Uterus (tissue), 4 donors: Measurements from ENCODE around the gene AFDN. TPM values are rescaled to one million over a fixed set of nuclear protein-coding genes. Genes with fewer than 3 reads are reported as not detected.

Source experiments
- DNase-seq, 2 donors: peaks; one replicate each; pipeline ENCODE4 v3.0.0-alpha.2; 2019 to 2020
- H3K27ac ChIP-seq, 2 donors: fragments of 200-600 bp; sonication (generic); 1 replicate in 1 of 2; 2 replicates in 1 of 2; pipeline ENCODE4 v1.5.1; 2016 to 2018
- H3K27me3 ChIP-seq, 2 donors: fragments of 200-600 bp; sonication (generic); one replicate each; pipeline ENCODE4 v1.5.1; 2018 to 2019; ENCODE audit warnings: control low read depth in 1 of 2
- H3K36me3 ChIP-seq, 2 donors: fragments of 200-600 bp; sonication (generic); one replicate each; pipeline ENCODE4 v1.5.1; 2019; ENCODE audit warnings: control low read depth in 1 of 2
- H3K4me1 ChIP-seq, 2 donors: fragments of 200-600 bp; sonication (generic); one replicate each; pipeline ENCODE4 v1.5.1; 2018 to 2019; ENCODE audit warnings: control low read depth in 1 of 2
- H3K4me3 ChIP-seq, 2 donors: fragments of 200-600 bp; sonication (generic); 1 replicate in 1 of 2; 2 replicates in 1 of 2; pipeline ENCODE4 v1.5.1; 2018 to 2019; ENCODE audit warnings: mild to moderate bottlenecking in 1 of 2
- H3K9me3 ChIP-seq, 2 donors: fragments of 200-600 bp; sonication (generic); one replicate each; pipeline ENCODE4 v1.5.1; 2019; ENCODE audit warnings: control low read depth in 1 of 2
- POLR2A ChIP-seq, 2 donors: fragments of 450-650 bp; IDR thresholded peaks; one replicate each; pipeline ENCODE4 v1.6.1; 2016; ENCODE audit warnings: antibody characterized with exemption in 2 of 2, mild to moderate bottlenecking in 1 of 2, moderate library complexity in 1 of 2
- intact Hi-C: fragments of 100-400 bp; cut with DNase I; formaldehyde crosslinking; loops from one replicate; pipeline ENCODE4 v1.15.1; 2023; ENCODE audit warnings: low total_unique reads
- total RNA-seq, 4 donors: library from RNA; depleted of rRNA in 3 of 4; stranded (reverse); fragments of >200 nt in 3 of 4; gene quantifications; one replicate each; pipeline versions ENCODE4 v1.1.0 to v1.2.4, GENCODE V29; 2014 to 2023
- TF ChIP-seq, protein P1 (sequence below), 4 experiments: fragments of 200-600 bp in 2 of 4; fragments of 450-650 bp in 2 of 4; sonication (generic) in 2 of 4; IDR thresholded peaks; one replicate each; pipeline ENCODE4 v1.5.1; 2016 to 2019; ENCODE audit warnings: antibody characterized with exemption in 4 of 4, mild to moderate bottlenecking in 2 of 4, moderate library complexity in 1 of 4
- donor health status: DM: yes; HTN: yes; CAD: no.

AFDN gene
- total RNA-seq, 4 donors from 2014 or later = 64.6 to 210 (median 120) TPM

DNA sequence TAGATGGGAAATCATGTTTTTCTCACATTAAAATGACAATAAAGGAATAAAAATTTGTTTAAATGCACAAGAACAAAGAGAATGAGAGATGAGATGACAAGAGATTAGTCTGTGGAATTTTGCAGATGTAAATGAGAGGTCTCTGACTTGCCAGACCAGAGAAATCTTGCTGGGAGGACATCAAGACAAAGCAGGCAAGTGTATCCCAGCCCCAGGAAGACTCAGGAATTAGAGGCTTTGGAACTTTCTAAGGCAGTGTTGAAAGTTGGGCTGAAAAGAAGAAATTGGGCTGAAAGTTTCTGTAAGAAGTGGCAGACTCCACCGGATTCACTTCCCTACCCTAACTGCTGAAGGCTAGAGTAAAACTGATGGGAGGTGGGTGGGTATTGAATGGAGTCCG, 54.6 kb downstream of the AFDN start:
- intact Hi-C loops = no loop called here
- TF ChIP-seq POLR2A (IDR thresholded peaks at IDR 0.05) = no peak

DNA sequence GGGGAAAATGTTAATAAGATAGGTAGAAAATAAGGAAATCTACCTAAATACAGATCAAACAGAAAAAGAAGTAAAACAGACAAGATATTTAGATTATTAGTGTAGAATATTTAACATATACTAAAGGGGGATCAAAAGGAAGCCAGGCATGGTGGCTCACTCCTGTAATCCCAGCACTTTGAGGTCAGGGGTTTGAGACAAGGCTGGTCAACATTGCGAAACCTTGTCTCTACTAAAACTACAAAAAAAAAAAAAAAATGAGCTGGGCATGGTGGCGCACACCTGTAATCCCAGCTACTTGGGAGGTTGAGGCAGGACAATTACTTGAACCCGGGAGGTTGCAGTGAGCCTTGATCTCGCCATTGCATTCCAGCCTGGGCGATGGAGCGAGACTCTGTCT, 55.5 kb downstream of the AFDN start:
- Histone ChIP-seq H3K27ac (no peak overlapping the region), H3K9me3 (no peaks in the 10 kb centered on the region), H3K4me1 (no peaks in the 10 kb centered on the region), H3K4me3 (no peak overlapping the region), H3K27me3 (no peaks in the 10 kb centered on the region), H3K36me3 (no peaks in the 10 kb centered on the region)
- TF ChIP-seq, protein P1, sequence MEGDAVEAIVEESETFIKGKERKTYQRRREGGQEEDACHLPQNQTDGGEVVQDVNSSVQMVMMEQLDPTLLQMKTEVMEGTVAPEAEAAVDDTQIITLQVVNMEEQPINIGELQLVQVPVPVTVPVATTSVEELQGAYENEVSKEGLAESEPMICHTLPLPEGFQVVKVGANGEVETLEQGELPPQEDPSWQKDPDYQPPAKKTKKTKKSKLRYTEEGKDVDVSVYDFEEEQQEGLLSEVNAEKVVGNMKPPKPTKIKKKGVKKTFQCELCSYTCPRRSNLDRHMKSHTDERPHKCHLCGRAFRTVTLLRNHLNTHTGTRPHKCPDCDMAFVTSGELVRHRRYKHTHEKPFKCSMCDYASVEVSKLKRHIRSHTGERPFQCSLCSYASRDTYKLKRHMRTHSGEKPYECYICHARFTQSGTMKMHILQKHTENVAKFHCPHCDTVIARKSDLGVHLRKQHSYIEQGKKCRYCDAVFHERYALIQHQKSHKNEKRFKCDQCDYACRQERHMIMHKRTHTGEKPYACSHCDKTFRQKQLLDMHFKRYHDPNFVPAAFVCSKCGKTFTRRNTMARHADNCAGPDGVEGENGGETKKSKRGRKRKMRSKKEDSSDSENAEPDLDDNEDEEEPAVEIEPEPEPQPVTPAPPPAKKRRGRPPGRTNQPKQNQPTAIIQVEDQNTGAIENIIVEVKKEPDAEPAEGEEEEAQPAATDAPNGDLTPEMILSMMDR (IDR thresholded peaks at IDR 0.05) = no peak
- TF ChIP-seq POLR2A (IDR thresholded peaks at IDR 0.05) = no peak
- DNase-seq = no peak
- intact Hi-C loops = no loop called here

More for the DNA sequence above, 54.6 kb downstream of the AFDN start:
- Histone ChIP-seq H3K36me3 (no peaks in the 10 kb centered on the region), H3K9me3 (no peaks in the 10 kb centered on the region), H3K27me3 (no peaks in the 10 kb centered on the region), H3K27ac (no peak overlapping the region), H3K4me1 (no peaks in the 10 kb centered on the region), H3K4me3 (no peak overlapping the region)
- DNase-seq = no peak

DNA sequence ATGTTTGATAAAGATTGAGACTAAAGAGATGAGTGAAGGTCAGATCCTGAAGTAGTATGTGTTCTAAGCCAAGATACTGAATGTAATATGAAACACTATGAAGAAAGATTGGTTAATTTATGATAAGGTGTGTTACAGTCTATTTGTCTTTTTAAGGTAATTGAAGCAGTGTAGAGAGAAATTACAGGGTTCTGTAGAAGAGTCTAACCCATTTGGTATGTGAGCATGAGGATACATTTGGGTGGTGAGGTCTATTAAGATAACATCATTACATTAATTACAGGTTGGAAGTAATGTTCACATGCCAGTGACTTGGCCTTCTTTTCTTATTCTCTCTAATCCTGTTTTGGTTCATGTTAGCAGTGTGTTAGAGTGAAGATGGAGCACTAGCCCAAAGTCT, 61.4 kb downstream of the AFDN start:
- Histone ChIP-seq H3K4me1 (no peaks in the 10 kb centered on the region), H3K4me3 (no peak overlapping the region), H3K36me3 (no peaks in the 10 kb centered on the region), H3K9me3 (no peaks in the 10 kb centered on the region), H3K27ac (no peak overlapping the region), H3K27me3 (no peaks in the 10 kb centered on the region)
- TF ChIP-seq, protein P1 (IDR thresholded peaks at IDR 0.05) = no peak
- TF ChIP-seq POLR2A (IDR thresholded peaks at IDR 0.05) = no peak
- DNase-seq = no peak
- intact Hi-C loops = no loop called here

DNA sequence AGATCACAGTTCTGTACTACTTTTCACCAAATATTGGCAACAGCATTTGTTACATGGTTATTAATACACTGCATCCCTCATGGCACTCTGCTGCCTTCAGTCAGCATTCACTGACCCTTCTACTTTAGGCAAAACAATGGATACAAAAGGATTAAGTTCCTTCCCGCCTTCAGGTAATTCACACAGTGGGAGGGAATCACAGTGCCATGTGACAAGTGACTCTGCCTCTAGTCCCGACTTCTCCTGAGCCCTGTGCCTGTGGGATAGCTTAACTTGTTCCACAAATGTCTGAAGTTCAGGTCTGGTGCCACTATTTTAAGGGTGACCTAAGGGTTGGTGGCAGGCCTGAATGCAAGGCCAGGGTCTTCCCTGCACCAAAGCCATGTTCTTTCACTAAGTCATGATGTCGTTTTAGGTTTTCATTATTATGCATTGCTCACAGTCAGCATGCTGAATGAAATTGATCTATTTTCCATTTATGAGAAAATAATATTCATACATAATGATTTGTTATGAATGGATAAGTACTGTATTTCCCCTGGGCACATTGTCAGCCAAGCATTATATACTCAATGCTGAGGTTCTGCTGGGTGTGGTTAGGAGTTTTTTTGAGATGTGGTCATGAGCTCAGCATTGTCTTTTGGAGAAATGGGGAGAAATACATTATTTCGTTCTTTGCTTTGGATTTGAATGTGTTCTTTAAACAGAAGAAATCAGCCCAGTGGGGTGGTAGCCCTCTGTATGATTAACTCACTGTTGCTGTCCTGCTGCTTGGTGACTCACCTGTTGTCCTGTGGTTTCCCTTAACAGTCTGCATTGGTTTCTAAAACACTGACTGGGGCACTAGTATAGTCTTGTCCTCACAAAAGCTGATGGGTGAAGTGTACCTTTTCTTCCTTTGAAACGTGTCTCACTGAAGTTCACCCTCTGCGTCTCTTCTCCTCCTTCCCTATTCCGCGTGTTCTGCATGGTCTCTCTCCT, 66.4 kb downstream of the AFDN start:
- Histone ChIP-seq H3K4me1 (no peaks in the 10 kb centered on the region), H3K36me3 (no peaks in the 10 kb centered on the region), H3K9me3 (no peaks in the 10 kb centered on the region), H3K27me3 (no peaks in the 10 kb centered on the region), H3K27ac (no peak overlapping the region), H3K4me3 (no peak overlapping the region)
- TF ChIP-seq POLR2A (IDR thresholded peaks at IDR 0.05) = no peak
- TF ChIP-seq, protein P1 (IDR thresholded peaks at IDR 0.05) = no peak
- intact Hi-C loops = no loop called here
- no peak for DNase-seq

DNA sequence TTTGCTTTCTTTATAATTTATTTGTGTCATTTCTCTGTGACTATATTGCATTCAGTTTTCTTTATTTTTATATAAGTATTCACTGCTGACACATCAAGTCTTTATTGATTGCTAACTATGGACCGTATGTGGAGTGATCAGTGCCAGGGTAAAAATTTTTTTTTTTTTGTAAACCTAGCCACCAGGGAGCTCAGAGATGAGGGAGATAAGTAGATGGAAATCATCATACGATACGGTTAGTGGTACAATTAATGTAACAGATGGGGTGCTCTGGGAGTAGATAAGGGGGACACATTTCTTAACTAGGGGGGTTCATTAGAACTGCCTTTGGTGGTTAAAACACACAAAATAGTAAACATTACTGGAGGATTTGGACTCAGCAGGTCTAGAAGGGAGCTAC, 68.3 kb downstream of the AFDN start:
- intact Hi-C loops = loop anchor here (5.0 kb wide), 1 partner anchor 408 kb away; no protein-coding TSS in a partner anchor
- no peaks in the 10 kb centered on the region for H3K27me3 ChIP-seq

More for the DNA sequence above, 68.3 kb downstream of the AFDN start:
- no peaks in the 10 kb centered on the region for H3K4me1 ChIP-seq
- no peak for DNase-seq
- TF ChIP-seq, protein P1 (IDR thresholded peaks at IDR 0.05) = no peak
- TF ChIP-seq POLR2A (IDR thresholded peaks at IDR 0.05) = no peak
- no peaks in the 10 kb centered on the region for H3K9me3 ChIP-seq
- H3K4me3 ChIP-seq = no peak overlapping the region
- no peak overlapping the region for H3K27ac ChIP-seq
- no peaks in the 10 kb centered on the region for H3K36me3 ChIP-seq
